HG03103 (cell line): ENCODE results near the gene OR2V2.

Source experiments
- ATAC-seq: cut with Tn5 transposase; IDR thresholded peaks from one replicate; pipeline ENCODE4 v1.9.1; 2021; ENCODE audit warnings: low read depth; ENCODE audit not compliant: unreplicated experiment

The OR2V2 gene

DNA sequence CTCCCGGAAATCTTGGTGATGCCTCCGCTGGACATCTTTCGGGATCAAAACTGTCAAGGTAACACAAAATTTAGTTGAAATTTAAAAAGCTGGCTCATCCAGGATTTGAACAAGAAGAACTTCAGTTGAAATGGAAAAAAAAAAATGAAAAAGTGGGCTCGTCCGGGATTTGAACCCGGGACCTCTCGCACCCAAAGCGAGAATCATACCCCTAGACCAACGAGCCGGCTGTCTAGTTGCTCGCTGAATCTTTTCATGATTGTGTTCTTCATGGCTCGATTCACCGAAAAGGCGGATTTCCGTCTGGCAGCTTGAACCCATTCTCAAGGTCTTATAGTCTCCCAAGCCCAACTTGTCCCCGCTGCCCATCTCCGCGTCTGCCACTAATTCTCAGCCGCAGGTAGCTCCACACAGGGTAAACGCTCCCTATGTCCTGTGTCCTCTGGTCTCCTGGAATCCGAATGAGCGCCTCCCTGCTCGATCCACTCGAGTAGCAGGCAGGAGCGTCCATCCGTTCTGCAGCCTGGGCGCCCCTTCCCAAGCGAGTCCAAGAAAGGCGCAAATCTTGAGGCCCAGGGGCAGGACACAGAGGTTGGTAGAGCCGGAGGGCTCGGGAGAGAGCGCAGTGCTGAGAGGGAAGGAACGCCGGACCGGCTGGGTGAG is 41.4 kb downstream of the OR2V2 start:
- ATAC-seq, result no peak

DNA sequence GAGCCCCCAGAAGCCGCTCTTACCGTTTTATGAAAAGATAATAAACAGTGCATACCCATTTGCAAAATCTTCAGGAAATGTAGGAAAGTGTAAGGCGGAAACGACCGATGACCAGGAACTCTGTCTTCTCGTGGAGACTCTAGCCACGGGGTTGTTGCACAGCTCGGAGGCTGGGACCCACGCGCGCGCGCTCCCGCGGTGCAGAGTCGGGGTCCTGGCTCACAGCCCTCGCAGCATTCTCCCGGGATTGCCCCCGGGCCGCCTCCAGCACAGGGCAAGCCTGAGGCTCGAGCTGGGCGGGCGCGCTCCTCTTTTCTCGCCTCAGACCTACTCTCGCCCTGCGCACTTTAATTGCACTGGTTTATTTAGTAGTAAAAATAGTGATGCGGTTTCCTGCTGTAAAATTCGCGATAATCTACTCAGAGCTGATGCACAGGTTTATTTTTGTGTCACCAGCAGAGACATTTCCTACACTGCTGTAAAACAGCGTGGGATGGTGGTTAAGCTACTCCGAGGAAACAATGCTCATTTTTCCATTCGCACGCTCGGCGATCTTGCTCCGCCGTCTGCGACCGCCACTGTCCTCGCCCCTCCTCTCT is 42.1 kb downstream of the OR2V2 start:
- no peak for ATAC-seq

DNA sequence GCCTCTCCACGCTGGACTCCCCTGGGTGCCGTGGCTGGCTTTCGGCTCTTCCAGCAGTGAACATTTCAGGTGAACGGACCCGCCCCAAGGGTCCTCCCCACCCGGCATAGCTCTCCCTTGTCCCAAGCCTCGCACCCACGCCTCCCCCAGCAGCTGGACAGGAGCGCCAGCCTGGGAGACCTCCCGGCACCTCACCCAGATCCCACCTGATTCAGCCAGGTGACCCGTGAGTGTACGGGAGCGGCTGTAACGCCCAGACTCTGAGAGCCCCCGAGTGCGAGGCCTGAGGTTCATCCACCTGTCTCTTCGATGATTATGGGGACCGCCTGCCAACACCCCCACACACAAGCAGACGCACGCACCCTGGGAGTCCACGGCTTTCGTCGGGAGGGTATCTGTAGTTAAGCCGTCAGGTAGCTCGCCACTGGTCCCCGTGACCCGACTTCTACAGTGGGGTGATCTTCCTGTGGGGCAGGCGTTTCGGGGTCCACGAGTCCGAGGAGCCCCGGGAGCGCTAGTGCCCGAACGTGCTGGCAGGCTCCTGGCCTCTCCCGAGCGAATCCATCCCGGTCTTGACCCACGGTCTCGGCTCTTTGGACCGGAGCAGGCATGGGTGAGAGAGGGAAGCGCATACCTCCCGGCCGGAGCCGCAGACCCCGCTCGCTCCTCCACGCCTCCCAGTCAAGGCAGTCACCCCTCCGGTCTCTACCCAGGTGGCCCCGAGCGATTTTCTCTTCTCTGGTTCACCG is 42.8 kb downstream of the OR2V2 start:
- no peak for ATAC-seq

DNA sequence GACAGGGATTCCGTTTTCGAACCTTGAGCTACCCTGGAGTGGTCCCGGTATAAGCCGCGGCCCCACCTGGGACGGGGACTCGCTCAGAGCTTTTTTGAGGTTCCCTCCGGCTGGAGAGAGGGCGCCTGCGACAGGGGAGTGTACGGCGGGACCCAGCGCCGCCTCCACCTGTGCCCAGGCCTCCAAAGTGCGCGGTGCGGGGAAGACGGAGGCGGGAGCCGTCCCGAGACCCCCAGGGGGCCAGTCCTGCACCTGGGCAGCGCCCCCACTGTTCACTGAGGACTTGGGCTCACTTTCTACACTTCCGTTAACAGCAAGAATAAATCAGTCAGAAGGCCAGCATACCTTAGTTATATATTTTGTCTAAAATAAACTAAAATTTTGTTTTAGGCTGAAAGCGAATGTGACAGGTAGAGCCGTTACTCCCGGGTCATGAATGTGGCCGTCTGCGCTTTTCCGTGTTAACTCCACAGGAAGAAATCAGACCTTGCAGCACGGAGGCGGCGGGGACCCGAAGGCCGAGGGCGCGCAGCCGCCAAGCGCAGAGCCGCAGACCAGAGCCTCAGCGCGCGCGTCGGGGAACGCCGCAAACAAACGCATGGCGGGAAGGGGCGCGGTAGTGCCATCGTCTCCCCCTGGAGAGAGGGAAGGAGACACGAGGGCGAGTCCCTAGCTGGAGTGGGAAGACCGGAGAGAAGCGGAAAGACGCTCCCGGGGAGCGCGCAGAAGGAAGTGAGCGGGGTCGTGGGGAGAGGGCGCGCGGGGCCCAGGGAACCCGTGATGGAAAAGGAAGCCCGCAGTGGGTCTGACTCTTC is 43.5 kb downstream of the OR2V2 start:
- peak; percentile 2 for ATAC-seq

- ATAC-seq, result peak; percentile 46
Measured at GRCh38 chr5:181191526-181192336, 44.3 kb downstream of the OR2V2 start.

- no peak for ATAC-seq
Measured at GRCh38 chr5:181192337-181193046, 45.1 kb downstream of the OR2V2 start.

DNA sequence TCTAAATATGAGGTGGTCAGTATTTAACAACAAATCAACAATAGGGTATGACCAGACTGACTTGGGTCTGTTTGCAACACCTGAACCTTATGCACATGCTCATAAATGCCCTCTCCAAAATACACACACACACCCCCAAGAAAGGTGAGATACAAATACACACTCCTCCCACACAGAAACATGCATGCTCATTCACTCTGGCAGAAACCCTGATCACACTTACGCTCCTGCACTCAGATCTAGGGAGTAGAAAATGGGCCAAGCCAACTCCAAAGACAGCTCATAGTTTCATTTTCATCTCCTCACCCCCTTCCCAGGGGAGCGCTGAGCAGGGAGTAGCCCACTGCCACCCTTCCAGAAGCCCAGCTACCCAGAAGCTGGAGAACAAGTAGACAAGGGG is 46.3 kb downstream of the OR2V2 start:
- ATAC-seq, result no peak

GRCh38 chr5:181194489-181195248 is 47.3 kb downstream of the OR2V2 start:
- no peak for ATAC-seq

GRCh38 chr5:181195249-181195761 is 47.9 kb downstream of the OR2V2 start:
- ATAC-seq, result no peak

DNA sequence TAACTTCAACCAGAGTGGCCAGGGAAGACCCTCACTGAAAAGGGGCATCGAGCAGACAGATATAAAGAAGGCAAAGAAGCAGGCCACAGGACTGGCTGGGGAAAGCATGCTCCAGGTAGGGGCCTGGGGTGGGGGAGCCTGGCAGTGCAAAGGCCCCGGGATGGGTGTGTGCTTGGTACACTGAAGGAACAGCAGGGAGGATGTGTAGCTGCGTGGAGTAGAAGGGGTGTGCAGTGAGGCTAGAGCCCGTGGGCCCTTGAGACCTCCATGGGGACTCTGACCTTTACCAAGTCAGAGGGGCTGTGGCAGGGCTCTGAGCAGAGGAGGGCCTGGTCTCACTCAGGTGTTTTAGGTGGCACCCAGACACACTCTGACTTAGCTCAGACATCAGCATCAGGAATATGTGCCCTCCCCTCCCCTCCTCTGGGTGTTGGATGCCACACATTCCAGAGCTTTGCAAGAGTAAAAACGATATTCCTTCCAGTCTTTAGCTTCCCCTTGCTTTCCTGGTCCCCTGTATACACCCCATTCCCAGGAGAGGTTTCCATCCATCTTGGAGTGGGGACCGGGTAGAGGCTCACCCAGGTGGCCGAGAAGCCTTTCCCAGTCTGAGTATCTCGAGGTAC is 50.1 kb downstream of the OR2V2 start:
- ATAC-seq, result no peak

GRCh38 chr5:181198106-181198685 is 50.8 kb downstream of the OR2V2 start:
- ATAC-seq, result no peak

DNA sequence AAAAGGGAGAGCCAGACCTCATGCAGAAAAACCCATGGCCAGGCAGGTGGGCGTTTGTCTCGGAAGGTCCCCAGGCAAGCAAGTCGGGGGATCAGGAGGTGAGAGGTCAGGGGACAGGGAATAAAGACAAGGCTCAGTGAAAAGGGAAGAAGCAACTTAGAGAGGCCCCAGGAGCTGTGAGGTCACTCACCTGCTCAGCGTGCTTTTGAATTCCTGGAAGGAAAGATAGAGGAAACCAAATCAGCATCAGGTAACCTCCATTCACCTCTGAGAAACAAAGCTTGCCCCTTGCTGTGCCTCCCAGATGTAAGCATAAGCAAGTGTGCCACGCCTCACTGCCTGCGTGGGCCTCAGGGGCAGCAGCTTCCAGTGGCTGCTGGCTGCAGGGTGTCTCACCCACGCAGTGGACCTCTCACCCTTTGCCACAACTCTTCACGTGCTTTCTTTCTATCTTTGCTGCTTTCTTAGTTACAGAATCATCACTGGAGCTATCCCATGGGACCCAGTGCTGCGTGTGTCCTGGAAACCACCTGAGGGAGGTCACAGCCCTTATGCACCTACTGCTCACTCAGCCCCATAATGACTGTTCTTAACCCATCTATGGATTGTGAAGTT is 51.6 kb downstream of the OR2V2 start:
- ATAC-seq, result peak; percentile 49

GRCh38 chr5:181199881-181200638 is 52.7 kb downstream of the OR2V2 start:
- no peak for ATAC-seq

DNA sequence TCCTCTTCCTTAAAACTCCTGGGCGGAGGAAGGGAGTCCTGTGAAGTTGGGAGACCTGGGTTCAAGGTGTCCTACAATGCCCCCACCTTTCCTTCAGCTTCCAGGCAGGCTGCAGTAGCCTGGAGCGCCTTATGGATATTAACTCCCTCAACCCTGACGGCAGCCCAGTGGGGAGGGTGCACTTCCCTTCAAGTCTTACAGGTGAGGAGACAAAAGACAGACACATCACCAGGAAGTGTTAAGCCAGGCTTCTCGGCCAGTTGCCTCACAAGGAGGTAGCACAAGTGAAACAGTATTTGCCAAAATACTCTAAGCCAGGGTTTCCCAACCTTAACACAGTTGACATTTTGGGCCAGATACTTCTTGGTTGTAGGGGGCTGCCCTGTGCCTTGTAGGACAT is 53.4 kb downstream of the OR2V2 start:
- no peak for ATAC-seq

GRCh38 chr5:181203093-181203711 is 55.8 kb downstream of the OR2V2 start:
- no peak for ATAC-seq

DNA sequence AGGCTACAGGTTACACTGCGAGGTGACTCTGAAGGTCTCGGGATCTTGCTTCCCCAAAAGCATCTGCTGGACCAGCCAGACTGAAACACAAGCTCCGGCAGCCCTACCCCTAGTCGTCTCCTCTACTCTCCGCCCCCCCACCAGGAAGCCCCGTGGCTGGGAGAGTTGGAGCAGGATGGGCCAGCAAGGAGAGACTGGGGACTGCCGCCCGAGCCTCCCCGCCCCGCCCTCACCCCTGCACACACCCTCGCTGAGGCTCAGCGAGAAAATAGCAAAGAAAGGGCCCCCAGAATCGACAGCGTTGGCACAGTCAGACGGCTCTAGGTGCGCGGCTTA is 56.4 kb downstream of the OR2V2 start:
- no peak for ATAC-seq
